Measurements from ENCODE around the gene PICK1. TPM values are rescaled to one million over a fixed set of nuclear protein-coding genes. Genes with fewer than 3 reads are reported as not detected.

Gene PICK1
- total RNA-seq, 2 experiments from 2014 or later = 16.0 to 16.5 TPM

GRCh38 chr22:38098410-38099249 is 41.4 kb downstream of the PICK1 start:
- Mint-ChIP-seq H3K9me3 (no peaks in the 10 kb centered on the region), H3K27ac (no peak overlapping the region), H3K27me3 (no peaks in the 10 kb centered on the region), H3K4me3 (no peak overlapping the region), H3K4me1 (ENCODE audit: low read depth) (no peaks in the 10 kb centered on the region), H3K36me3 (peaks cover 3% of the 10 kb centered on the region)
- CTCF ChIA-PET = interaction anchor here (1.0 to 2.4 kb wide), 4 partner anchors 16 to 164 kb away, joined by 3 to 9 read pairs (median 5); no protein-coding TSS in a partner anchor
- intact Hi-C loops (cut with micrococcal nuclease) = no loop called here
- POLR2A ChIA-PET = no interaction called here
- no peak for DNase-seq

GRCh38 chr22:38103641-38104040 is 46.4 kb downstream of the PICK1 start:
- intact Hi-C loops (cut with micrococcal nuclease) = loop anchor here (10.0 kb wide), 2 partner anchors 49 to 251 kb away; partner anchors contain the start of gene PICK1
- no peak for DNase-seq
- no peak overlapping the region for H3K4me3 Mint-ChIP-seq
- H3K27ac Mint-ChIP-seq = no peak overlapping the region
- no peaks in the 10 kb centered on the region for H3K36me3 Mint-ChIP-seq
- no peaks in the 10 kb centered on the region for H3K4me1 Mint-ChIP-seq (ENCODE audit: low read depth)
- ChIA-PET CTCF (interaction anchor here (1.0 to 1.6 kb wide), 4 partner anchors 10 to 52 kb away, joined by 3 to 7 read pairs (median 5); no protein-coding TSS in a partner anchor), POLR2A (no interaction called here)
- H3K27me3 Mint-ChIP-seq = no peaks in the 10 kb centered on the region
- H3K9me3 Mint-ChIP-seq = no peaks in the 10 kb centered on the region

- Mint-ChIP-seq H3K27ac (no peak overlapping the region), H3K9me3 (no peaks in the 10 kb centered on the region), H3K36me3 (no peaks in the 10 kb centered on the region), H3K4me3 (no peak overlapping the region), H3K27me3 (no peaks in the 10 kb centered on the region), H3K4me1 (ENCODE audit: low read depth) (no peaks in the 10 kb centered on the region)
- intact Hi-C loops (cut with micrococcal nuclease) = loop anchor here (10.0 kb wide), 2 partner anchors 49 to 251 kb away; partner anchors contain the start of gene PICK1
- ChIA-PET POLR2A (no interaction called here), CTCF (interaction anchor here (1.0 to 1.6 kb wide), 4 partner anchors 9 to 52 kb away, joined by 3 to 7 read pairs (median 5); no protein-coding TSS in a partner anchor)
- DNase-seq = no peak
Observed at GRCh38 chr22:38104084-38104483, 46.9 kb downstream of the PICK1 start.

GRCh38 chr22:38106814-38107578 is 49.8 kb downstream of the PICK1 start:
- no peak overlapping the region for H3K4me3 Mint-ChIP-seq
- H3K4me1 Mint-ChIP-seq (ENCODE audit: low read depth) = no peaks in the 10 kb centered on the region
- no peaks in the 10 kb centered on the region for H3K36me3 Mint-ChIP-seq
- H3K27ac Mint-ChIP-seq = no peak overlapping the region
- ChIA-PET POLR2A (no interaction called here), CTCF (interaction anchor here (1.6 kb wide), 1 partner anchor 55 kb away, joined by 4 read pairs; no protein-coding TSS in a partner anchor)
- no peaks in the 10 kb centered on the region for H3K9me3 Mint-ChIP-seq
- intact Hi-C loops (cut with micrococcal nuclease) = loop anchor here (10.0 kb wide), 2 partner anchors 52 to 248 kb away; partner anchors contain the start of gene PICK1
- H3K27me3 Mint-ChIP-seq = no peaks in the 10 kb centered on the region
- no peak for DNase-seq

- H3K27ac Mint-ChIP-seq = no peak overlapping the region
- no peaks in the 10 kb centered on the region for H3K9me3 Mint-ChIP-seq
- H3K27me3 Mint-ChIP-seq = no peaks in the 10 kb centered on the region
- CTCF ChIA-PET = no interaction called here
- H3K4me1 Mint-ChIP-seq (ENCODE audit: low read depth) = no peaks in the 10 kb centered on the region
- POLR2A ChIA-PET = no interaction called here
- H3K4me3 Mint-ChIP-seq = no peak overlapping the region
- no peak for DNase-seq
- intact Hi-C loops (cut with micrococcal nuclease) = loop anchor here (10.0 kb wide), 2 partner anchors 53 to 247 kb away; partner anchors contain the start of gene PICK1
- H3K36me3 Mint-ChIP-seq = no peaks in the 10 kb centered on the region
Observed at GRCh38 chr22:38107692-38108515, 50.7 kb downstream of the PICK1 start.

GRCh38 chr22:38108561-38109319 is 51.5 kb downstream of the PICK1 start:
- Mint-ChIP-seq H3K4me3 (no peak overlapping the region), H3K27ac (no peak overlapping the region), H3K4me1 (ENCODE audit: low read depth) (no peaks in the 10 kb centered on the region), H3K36me3 (no peaks in the 10 kb centered on the region), H3K27me3 (no peaks in the 10 kb centered on the region), H3K9me3 (no peaks in the 10 kb centered on the region)
- CTCF ChIA-PET = no interaction called here
- POLR2A ChIA-PET = no interaction called here
- DNase-seq = no peak
- intact Hi-C loops (cut with micrococcal nuclease) = loop anchor here (10.0 kb wide), 2 partner anchors 54 to 246 kb away; partner anchors contain the start of gene PICK1

- no peak overlapping the region for H3K4me3 Mint-ChIP-seq
- intact Hi-C loops (cut with micrococcal nuclease) = loop anchor here (10.0 kb wide), 2 partner anchors 55 to 245 kb away; partner anchors contain the start of gene PICK1
- ChIA-PET CTCF (interaction anchor here (0.6 kb wide), 2 partner anchors 10 to 124 kb away, joined by 3 read pairs; no protein-coding TSS in a partner anchor), POLR2A (no interaction called here)
- no peaks in the 10 kb centered on the region for H3K9me3 Mint-ChIP-seq
- H3K4me1 Mint-ChIP-seq (ENCODE audit: low read depth) = peaks cover 2% of the 10 kb centered on the region
- H3K36me3 Mint-ChIP-seq = peaks cover 2% of the 10 kb centered on the region
- peak; percentile 19 for DNase-seq
- no peak overlapping the region for H3K27ac Mint-ChIP-seq
- H3K27me3 Mint-ChIP-seq = no peaks in the 10 kb centered on the region
Observed at GRCh38 chr22:38109371-38110001, 52.3 kb downstream of the PICK1 start.

- Mint-ChIP-seq H3K4me3 (no peak within 1 kb of the TSS), H3K27ac (no peak within 1 kb of the TSS), H3K36me3 (peaks cover 2% of the 10 kb centered on the region), H3K27me3 (no peaks in the 10 kb centered on the region), H3K4me1 (ENCODE audit: low read depth) (peaks cover 3% of the 10 kb centered on the region), H3K9me3 (no peaks in the 10 kb centered on the region)
- ChIA-PET POLR2A (no interaction called here), CTCF (interaction anchor here (0.6 kb wide), 1 partner anchor 125 kb away, joined by 3 read pairs; no protein-coding TSS in a partner anchor)
- intact Hi-C loops (cut with micrococcal nuclease) = no loop called here
- no peak for DNase-seq
Observed at GRCh38 chr22:38110008-38110862, 53.0 kb downstream of the PICK1 start, which contains the start of gene BAIAP2L2. BAIAP2L2 (minus strand) TSS chr22:38110684; CDS start chr22:38110525, 159 bp downstream.

- Mint-ChIP-seq H3K4me3 (no peak overlapping the region), H3K27ac (no peak overlapping the region), H3K4me1 (ENCODE audit: low read depth) (peaks cover 3% of the 10 kb centered on the region), H3K27me3 (no peaks in the 10 kb centered on the region), H3K36me3 (peaks cover 2% of the 10 kb centered on the region), H3K9me3 (no peaks in the 10 kb centered on the region)
- intact Hi-C loops (cut with micrococcal nuclease) = no loop called here
- POLR2A ChIA-PET = no interaction called here
- CTCF ChIA-PET = interaction anchor here (1.0 kb wide), 1 partner anchor 59 kb away, joined by 3 read pairs; no protein-coding TSS in a partner anchor
- DNase-seq = no peak
Observed at GRCh38 chr22:38110863-38111852, 54.0 kb downstream of the PICK1 start.
